MCF 10A (cell line): ENCODE data around the gene CDC25C. TPM values are rescaled to one million over a fixed set of nuclear protein-coding genes. Genes with fewer than 3 reads are reported as not detected.

Source experiments
- BruUV-seq: library from RNA; stranded (reverse); fragments of 400-500 nt; replicated peaks from 2 replicates; lab custom pipeline; 2021; lab: Mats Ljungman, UMichigan
- CTCF ChIA-PET: fragments of 300-600 bp; sonication (Branson Sonifier 250); formaldehyde crosslinking; extraction: SDS; loops from one replicate; lab custom pipeline; 2021; ENCODE audit warnings: antibody characterized with exemption, inconsistent platforms; lab: Yijun Ruan, JAX
- POLR2A ChIA-PET: fragments of 300-600, 350-650 bp; sonication (Branson Sonifier 250); formaldehyde crosslinking; extraction: SDS; loops from one replicate; lab custom pipeline; 2020; ENCODE audit warnings: antibody characterized with exemption, inconsistent platforms; lab: Yijun Ruan, JAX
- DNase-seq: peaks from one replicate; pipeline ENCODE4 v3.0.0-alpha.2; 2018; ENCODE audit not compliant: unreplicated experiment
- H3K27ac Mint-ChIP-seq: one replicate; pipeline ENCODE4 v1.8.0; 2022; ENCODE audit warnings: mild to moderate bottlenecking, low read depth, mixed read lengths; ENCODE audit not compliant: unreplicated experiment
- H3K27me3 Mint-ChIP-seq: one replicate; pipeline ENCODE4 v1.8.0; 2022; ENCODE audit warnings: mixed read lengths; ENCODE audit not compliant: insufficient read depth, unreplicated experiment
- H3K36me3 Mint-ChIP-seq: one replicate; pipeline ENCODE4 v1.8.0; 2022; ENCODE audit warnings: mild to moderate bottlenecking, moderate library complexity, mixed read lengths; ENCODE audit not compliant: insufficient read depth, unreplicated experiment
- H3K4me1 Mint-ChIP-seq: one replicate; pipeline ENCODE4 v1.8.0; 2022; ENCODE audit warnings: mixed read lengths; ENCODE audit not compliant: insufficient read depth, unreplicated experiment
- H3K4me3 Mint-ChIP-seq: one replicate; pipeline ENCODE4 v1.8.0; 2022; ENCODE audit warnings: mild to moderate bottlenecking, moderate library complexity, mixed read lengths; ENCODE audit not compliant: unreplicated experiment
- H3K9me3 Mint-ChIP-seq: one replicate; pipeline ENCODE4 v1.8.0; 2022; ENCODE audit warnings: mixed read lengths; ENCODE audit not compliant: unreplicated experiment
- CTCF ChIP-seq: fragments of 200-600 bp; IDR thresholded peaks from one replicate; pipeline ENCODE4 v1.8.0; 2022; ENCODE audit warnings: antibody characterized with exemption, mild to moderate bottlenecking; ENCODE audit not compliant: unreplicated experiment
- intact Hi-C: fragments of 100-400 bp; cut with micrococcal nuclease; formaldehyde crosslinking; loops from 2 replicates; pipeline ENCODE4 v1.14.1; 2022
- total RNA-seq: library from RNA; stranded (reverse); gene quantifications from 2 replicates; pipeline ENCODE4 v1.2.3, GENCODE V29; 2022

The CDC25C gene
- total RNA-seq, 1 experiment from 2014 or later, result 12.2 TPM

- no TSS peak for BruUV-seq
- no peaks in the 10 kb centered on the region for H3K27me3 Mint-ChIP-seq
- POLR2A ChIA-PET, result interaction anchor here (0.9 to 5.7 kb wide), 3 partner anchors 17 to 20 kb away, joined by 3 to 52 read pairs (median 4); no protein-coding TSS in a partner anchor
- TF ChIP-seq CTCF, result no peak
- H3K4me1 Mint-ChIP-seq, result peaks cover 23% of the 10 kb centered on the region
- CTCF ChIA-PET, result interaction anchor here (0.6 to 7.7 kb wide), 11 partner anchors 8 to 238 kb away, joined by 3 to 131 read pairs (median 4); partner anchors contain the start of gene KDM3B
- intact Hi-C loops, result no loop called here
- no peak overlapping the region for H3K27ac Mint-ChIP-seq
- H3K9me3 Mint-ChIP-seq, result no peaks in the 10 kb centered on the region
- no peak overlapping the region for H3K4me3 Mint-ChIP-seq
- DNase-seq, result no peak
- H3K36me3 Mint-ChIP-seq, result peaks cover 47% of the 10 kb centered on the region
Measured at GRCh38 chr5:138371454-138371853, 39.9 kb upstream of the CDC25C start.

- CTCF ChIA-PET, result interaction anchor here (0.6 to 7.7 kb wide), 8 partner anchors 9 to 147 kb away, joined by 3 to 131 read pairs (median 4); partner anchors contain the start of gene KDM3B
- POLR2A ChIA-PET, result interaction anchor here (0.6 to 5.7 kb wide), 5 partner anchors 16 to 965 kb away, joined by 3 to 52 read pairs (median 4); no protein-coding TSS in a partner anchor
- H3K27me3 Mint-ChIP-seq, result no peaks in the 10 kb centered on the region
- no peak overlapping the region for H3K4me3 Mint-ChIP-seq
- no TSS peak for BruUV-seq
- no peak for DNase-seq
- intact Hi-C loops, result no loop called here
- H3K27ac Mint-ChIP-seq, result no peak overlapping the region
- peaks cover 38% of the 10 kb centered on the region for H3K36me3 Mint-ChIP-seq
- no peaks in the 10 kb centered on the region for H3K9me3 Mint-ChIP-seq
- no peak for TF ChIP-seq CTCF
- H3K4me1 Mint-ChIP-seq, result peaks cover 28% of the 10 kb centered on the region
Measured at GRCh38 chr5:138370537-138370936, 38.9 kb upstream of the CDC25C start.

- no TSS peak for BruUV-seq
- no peak for TF ChIP-seq CTCF
Measured at GRCh38 chr5:138369706-138370105, 38.1 kb upstream of the CDC25C start.

GRCh38 chr5:138369261-138369660 is 37.7 kb upstream of the CDC25C start:
- ChIA-PET CTCF (interaction anchor here (0.5 to 7.7 kb wide), 6 partner anchors 8 to 189 kb away, joined by 3 to 131 read pairs (median 4); partner anchors contain the start of gene KDM3B), POLR2A (interaction anchor here (0.7 to 5.7 kb wide), 5 partner anchors 11 to 188 kb away, joined by 3 to 52 read pairs (median 3); partner anchors contain the start of gene FAM53C)
- Mint-ChIP-seq H3K36me3 (peaks cover 28% of the 10 kb centered on the region), H3K4me3 (no peak overlapping the region), H3K27ac (no peak overlapping the region), H3K27me3 (no peaks in the 10 kb centered on the region), H3K4me1 (peaks cover 28% of the 10 kb centered on the region), H3K9me3 (no peaks in the 10 kb centered on the region)
- DNase-seq, result no peak
- no peak for TF ChIP-seq CTCF
- intact Hi-C loops, result no loop called here
- BruUV-seq, result no TSS peak

More at GRCh38 chr5:138369706-138370105, 38.1 kb upstream of the CDC25C start:
- H3K4me3 Mint-ChIP-seq, result no peak overlapping the region
- no peak overlapping the region for H3K27ac Mint-ChIP-seq
- peaks cover 29% of the 10 kb centered on the region for H3K36me3 Mint-ChIP-seq
- H3K27me3 Mint-ChIP-seq, result no peaks in the 10 kb centered on the region
- peaks cover 28% of the 10 kb centered on the region for H3K4me1 Mint-ChIP-seq
- intact Hi-C loops, result no loop called here
- POLR2A ChIA-PET, result interaction anchor here (0.6 to 5.7 kb wide), 4 partner anchors 16 to 163 kb away, joined by 3 to 52 read pairs (median 3); no protein-coding TSS in a partner anchor
- H3K9me3 Mint-ChIP-seq, result no peaks in the 10 kb centered on the region
- no peak for DNase-seq
- CTCF ChIA-PET, result interaction anchor here (0.5 to 7.7 kb wide), 7 partner anchors 8 to 189 kb away, joined by 3 to 131 read pairs (median 4); partner anchors contain the start of gene KDM3B
